Uterus (tissue), 4 donors: ENCODE results near the gene TCN2. TPM values are rescaled to one million over a fixed set of nuclear protein-coding genes. Genes with fewer than 3 reads are reported as not detected.

Source experiments
- DNase-seq, 2 donors: peaks; one replicate each; pipeline ENCODE4 v3.0.0-alpha.2; 2019 to 2020
- H3K27ac ChIP-seq, 2 donors: fragments of 200-600 bp; sonication (generic); 1 replicate in 1 of 2; 2 replicates in 1 of 2; pipeline ENCODE4 v1.5.1; 2016 to 2018
- H3K27me3 ChIP-seq, 2 donors: fragments of 200-600 bp; sonication (generic); one replicate each; pipeline ENCODE4 v1.5.1; 2018 to 2019; ENCODE audit warnings: control low read depth in 1 of 2
- H3K36me3 ChIP-seq, 2 donors: fragments of 200-600 bp; sonication (generic); one replicate each; pipeline ENCODE4 v1.5.1; 2019; ENCODE audit warnings: control low read depth in 1 of 2
- H3K4me1 ChIP-seq, 2 donors: fragments of 200-600 bp; sonication (generic); one replicate each; pipeline ENCODE4 v1.5.1; 2018 to 2019; ENCODE audit warnings: control low read depth in 1 of 2
- H3K4me3 ChIP-seq, 2 donors: fragments of 200-600 bp; sonication (generic); 1 replicate in 1 of 2; 2 replicates in 1 of 2; pipeline ENCODE4 v1.5.1; 2018 to 2019; ENCODE audit warnings: mild to moderate bottlenecking in 1 of 2
- H3K9me3 ChIP-seq, 2 donors: fragments of 200-600 bp; sonication (generic); one replicate each; pipeline ENCODE4 v1.5.1; 2019; ENCODE audit warnings: control low read depth in 1 of 2
- POLR2A ChIP-seq, 2 donors: fragments of 450-650 bp; IDR thresholded peaks; one replicate each; pipeline ENCODE4 v1.6.1; 2016; ENCODE audit warnings: antibody characterized with exemption in 2 of 2, mild to moderate bottlenecking in 1 of 2, moderate library complexity in 1 of 2
- intact Hi-C: fragments of 100-400 bp; cut with DNase I; formaldehyde crosslinking; loops from one replicate; pipeline ENCODE4 v1.15.1; 2023; ENCODE audit warnings: low total_unique reads
- total RNA-seq, 4 donors: library from RNA; depleted of rRNA in 3 of 4; stranded (reverse); fragments of >200 nt in 3 of 4; gene quantifications; one replicate each; pipeline versions ENCODE4 v1.1.0 to v1.2.4, GENCODE V29; 2014 to 2023
- TF ChIP-seq, protein P1 (sequence below), 4 experiments: fragments of 200-600 bp in 2 of 4; fragments of 450-650 bp in 2 of 4; sonication (generic) in 2 of 4; IDR thresholded peaks; one replicate each; pipeline ENCODE4 v1.5.1; 2016 to 2019; ENCODE audit warnings: antibody characterized with exemption in 4 of 4, mild to moderate bottlenecking in 2 of 4, moderate library complexity in 1 of 4
- donor health status: DM: yes; HTN: yes; CAD: no.

Gene TCN2
- total RNA-seq, 4 donors from 2014 or later, result 21.8 to 44.5 (median 30.3) TPM

DNA sequence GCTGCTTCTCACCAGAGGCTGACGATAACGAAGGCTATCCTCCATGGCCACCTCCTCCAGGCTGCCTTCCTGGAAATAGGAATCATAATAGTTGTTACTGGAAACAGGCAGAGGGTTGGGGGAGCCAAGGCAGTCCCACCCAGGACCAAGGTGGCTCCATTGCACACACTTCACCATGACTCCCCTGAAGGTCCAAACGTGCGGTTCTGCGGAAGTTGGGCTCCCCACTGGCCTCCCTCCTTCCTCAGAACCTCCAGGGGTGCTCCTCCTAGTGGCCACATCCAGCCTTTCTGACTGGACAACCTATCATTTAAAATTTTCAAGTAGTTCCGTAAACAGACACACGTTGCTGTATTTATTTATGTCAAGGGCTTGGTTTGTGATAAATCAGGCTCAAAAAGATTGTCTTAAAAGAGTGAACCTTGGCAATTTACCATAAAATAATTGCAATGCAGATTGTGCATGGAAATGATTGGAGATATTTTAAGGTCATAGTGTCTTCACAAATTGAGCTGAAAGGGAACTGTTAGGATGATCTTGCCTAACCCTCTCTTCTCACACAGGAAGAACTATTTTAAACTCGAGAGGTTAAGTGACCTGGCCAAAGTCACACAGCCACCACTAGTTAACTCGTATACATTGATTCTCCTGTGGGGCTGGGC is 1.4 kb upstream of the TCN2 start:
- intact Hi-C loops, result no loop called here
- H3K9me3 ChIP-seq, result no peaks in the 10 kb centered on the region
- no peaks in the 10 kb centered on the region for H3K36me3 ChIP-seq
- DNase-seq, result peak; percentile 45 to 56
- peak overlapping the region; percentile 35 to 39 for H3K4me3 ChIP-seq
- H3K27ac ChIP-seq, result peak overlapping the region; percentile 82 to 85
- TF ChIP-seq POLR2A (IDR thresholded peaks at IDR 0.05), result no peak
- TF ChIP-seq, protein P1, sequence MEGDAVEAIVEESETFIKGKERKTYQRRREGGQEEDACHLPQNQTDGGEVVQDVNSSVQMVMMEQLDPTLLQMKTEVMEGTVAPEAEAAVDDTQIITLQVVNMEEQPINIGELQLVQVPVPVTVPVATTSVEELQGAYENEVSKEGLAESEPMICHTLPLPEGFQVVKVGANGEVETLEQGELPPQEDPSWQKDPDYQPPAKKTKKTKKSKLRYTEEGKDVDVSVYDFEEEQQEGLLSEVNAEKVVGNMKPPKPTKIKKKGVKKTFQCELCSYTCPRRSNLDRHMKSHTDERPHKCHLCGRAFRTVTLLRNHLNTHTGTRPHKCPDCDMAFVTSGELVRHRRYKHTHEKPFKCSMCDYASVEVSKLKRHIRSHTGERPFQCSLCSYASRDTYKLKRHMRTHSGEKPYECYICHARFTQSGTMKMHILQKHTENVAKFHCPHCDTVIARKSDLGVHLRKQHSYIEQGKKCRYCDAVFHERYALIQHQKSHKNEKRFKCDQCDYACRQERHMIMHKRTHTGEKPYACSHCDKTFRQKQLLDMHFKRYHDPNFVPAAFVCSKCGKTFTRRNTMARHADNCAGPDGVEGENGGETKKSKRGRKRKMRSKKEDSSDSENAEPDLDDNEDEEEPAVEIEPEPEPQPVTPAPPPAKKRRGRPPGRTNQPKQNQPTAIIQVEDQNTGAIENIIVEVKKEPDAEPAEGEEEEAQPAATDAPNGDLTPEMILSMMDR (IDR thresholded peaks at IDR 0.05), result peak; percentile 46 to 76 (median 58)
- H3K4me1 ChIP-seq, result peaks cover 0 to 14% of the 10 kb centered on the region in 2 donors
- no peaks in the 10 kb centered on the region for H3K27me3 ChIP-seq

DNA sequence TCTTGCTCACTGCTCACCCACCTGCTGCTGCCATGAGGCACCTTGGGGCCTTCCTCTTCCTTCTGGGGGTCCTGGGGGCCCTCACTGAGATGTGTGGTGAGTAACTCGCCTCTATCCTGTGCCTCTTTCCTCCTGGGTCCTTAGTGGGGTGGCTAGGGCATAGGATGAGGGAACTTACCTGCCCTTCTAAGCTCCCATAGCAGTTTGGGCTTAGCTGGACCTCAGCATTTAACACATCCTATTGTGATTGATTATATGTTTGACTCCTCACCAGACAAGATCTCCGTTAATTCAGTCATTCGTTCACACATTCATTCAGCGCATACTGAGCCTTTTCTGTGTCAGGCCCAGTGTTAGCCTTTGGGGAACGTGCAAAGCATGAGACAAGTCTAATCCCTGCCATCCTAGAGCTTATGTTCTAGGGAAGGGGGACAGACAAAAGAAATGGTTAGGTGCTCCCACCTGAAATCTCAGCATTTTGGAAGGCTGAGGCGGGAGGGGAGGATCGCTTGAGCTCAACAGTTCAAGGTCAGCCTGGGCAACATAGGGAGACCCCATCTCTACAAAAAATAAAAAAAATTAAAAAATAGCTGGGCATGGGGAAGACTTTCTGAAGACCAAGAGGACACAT is 441 bp downstream of the TCN2 start:
- Histone ChIP-seq H3K36me3 (no peaks in the 10 kb centered on the region), H3K4me1 (peaks cover 0 to 14% of the 10 kb centered on the region in 2 donors), H3K4me3 (peak overlapping the region; percentile 35 to 39), H3K27me3 (no peaks in the 10 kb centered on the region), H3K27ac (peak overlapping the region; percentile 82 to 85), H3K9me3 (no peaks in the 10 kb centered on the region)
- TF ChIP-seq, protein P1 (IDR thresholded peaks at IDR 0.05), result no peak
- no peak for TF ChIP-seq POLR2A (IDR thresholded peaks at IDR 0.05)
- intact Hi-C loops, result no loop called here
- no peak for DNase-seq

DNA sequence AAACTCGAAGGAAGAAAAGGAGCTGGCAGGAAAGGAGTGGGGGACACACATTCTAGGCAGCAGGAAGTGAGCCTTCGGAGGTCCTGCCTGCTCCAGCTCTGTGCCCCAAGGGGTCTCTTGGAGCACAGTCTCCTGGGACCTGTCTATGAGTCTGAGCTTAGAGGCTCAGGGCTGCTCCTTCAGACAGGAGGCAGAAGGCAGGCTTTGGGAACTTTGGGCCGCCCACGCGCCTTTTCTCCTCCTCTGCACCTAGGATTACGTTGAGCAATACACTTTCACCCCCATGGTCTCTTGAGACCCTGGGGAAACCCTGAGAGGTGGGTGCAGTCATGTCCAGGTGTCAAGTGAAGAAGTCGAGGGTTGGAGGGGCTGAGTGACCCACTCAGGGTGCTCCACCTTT is 965 bp downstream of the TCN2 start:
- peaks cover 0 to 14% of the 10 kb centered on the region in 2 donors for H3K4me1 ChIP-seq
- no peak overlapping the region for H3K4me3 ChIP-seq
- H3K27ac ChIP-seq, result peak overlapping the region; percentile 82 to 85
- H3K36me3 ChIP-seq, result no peaks in the 10 kb centered on the region
- intact Hi-C loops, result no loop called here
- no peaks in the 10 kb centered on the region for H3K9me3 ChIP-seq
- no peaks in the 10 kb centered on the region for H3K27me3 ChIP-seq
- no peak for DNase-seq
- TF ChIP-seq, protein P1 (IDR thresholded peaks at IDR 0.05), result no peak
- TF ChIP-seq POLR2A (IDR thresholded peaks at IDR 0.05), result no peak

DNA sequence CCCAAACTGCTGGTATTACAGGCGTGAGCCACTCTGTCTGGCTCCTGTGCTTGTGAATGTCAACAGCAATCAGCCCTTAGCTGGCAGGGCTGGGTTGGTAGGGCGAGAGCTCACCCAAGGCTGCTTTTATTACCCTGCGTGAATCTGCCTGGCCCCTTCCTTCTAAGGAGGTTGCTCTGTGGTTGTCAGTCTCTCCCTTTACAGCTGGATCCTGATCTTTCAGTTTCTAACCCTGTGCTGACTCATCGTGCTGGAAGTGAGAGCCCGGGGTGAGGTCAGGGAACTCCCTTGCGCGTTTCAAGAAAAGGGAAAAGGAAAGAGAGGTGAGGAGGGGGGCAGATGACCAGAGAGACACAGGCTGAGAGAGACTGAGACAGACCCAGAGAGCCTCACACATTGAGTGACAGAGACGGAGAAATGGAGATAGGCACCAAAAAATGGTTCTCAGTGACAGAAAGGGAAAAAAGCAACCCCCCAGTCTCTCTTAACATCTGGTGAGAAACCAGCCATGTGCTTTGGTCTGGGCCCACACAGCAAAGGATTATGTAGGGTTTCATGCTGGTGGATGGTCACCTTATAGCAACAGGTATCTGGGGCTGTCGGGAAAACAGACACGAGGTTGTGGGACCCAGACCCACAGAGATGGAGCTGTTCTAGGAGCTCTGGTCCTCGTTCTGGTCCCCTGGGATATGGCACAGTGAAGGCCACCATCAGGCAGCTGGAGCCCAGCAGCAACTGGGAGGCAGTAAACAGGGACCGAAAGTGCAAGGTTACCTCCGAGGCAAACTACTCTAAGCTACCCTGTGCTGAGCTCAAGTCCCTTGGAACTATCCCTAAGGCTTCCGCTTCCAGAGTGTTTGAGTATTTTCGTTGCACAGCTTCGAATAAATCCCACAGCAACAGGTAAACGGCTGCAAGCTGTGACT is 2.5 kb downstream of the TCN2 start:
- no peak overlapping the region for H3K4me3 ChIP-seq
- no peaks in the 10 kb centered on the region for H3K36me3 ChIP-seq
- peaks cover 0 to 14% of the 10 kb centered on the region in 2 donors for H3K4me1 ChIP-seq
- no peaks in the 10 kb centered on the region for H3K9me3 ChIP-seq
- H3K27ac ChIP-seq, result peak overlapping the region; percentile 82 to 85
- no peak for TF ChIP-seq POLR2A (IDR thresholded peaks at IDR 0.05)
- DNase-seq, result peak; percentile 55 to 75
- intact Hi-C loops, result no loop called here
- no peaks in the 10 kb centered on the region for H3K27me3 ChIP-seq

DNA sequence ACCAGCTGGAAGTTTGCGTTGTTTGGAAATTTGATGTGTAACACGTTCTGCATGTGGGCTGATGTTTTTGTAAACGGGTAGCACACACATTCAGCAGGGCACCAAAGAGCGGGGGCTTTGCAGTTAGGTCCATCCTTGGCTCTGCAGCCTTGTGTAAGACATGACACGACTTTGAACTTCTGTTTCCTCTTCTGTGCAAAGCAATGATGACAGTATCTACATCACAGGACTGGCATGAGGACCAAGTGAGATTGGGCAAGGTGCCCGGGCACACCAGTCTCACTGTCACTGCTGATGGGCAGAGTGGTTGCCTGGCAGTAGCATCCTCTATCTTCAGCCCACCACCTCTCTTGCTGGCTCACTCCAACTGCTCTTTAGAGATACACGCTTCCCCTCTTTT is 3.3 kb downstream of the TCN2 start:
- Histone ChIP-seq H3K27me3 (no peaks in the 10 kb centered on the region), H3K27ac (peak overlapping the region in 1 of 2 donors; percentile 82), H3K4me1 (peaks cover 0 to 14% of the 10 kb centered on the region in 2 donors), H3K9me3 (no peaks in the 10 kb centered on the region), H3K4me3 (no peak overlapping the region), H3K36me3 (no peaks in the 10 kb centered on the region)
- DNase-seq, result no peak
- no peak for TF ChIP-seq POLR2A (IDR thresholded peaks at IDR 0.05)
- TF ChIP-seq, protein P1 (IDR thresholded peaks at IDR 0.05), result no peak
- intact Hi-C loops, result no loop called here
